Heart left ventricle (tissue), 16 donors: ENCODE data around the gene GPX2. TPM values are rescaled to one million over a fixed set of nuclear protein-coding genes. Genes with fewer than 3 reads are reported as not detected.
"Not testable (repeated sequence)": the region's sequence is repeated elsewhere in the genome, so short reads cannot be mapped to it uniquely, and the experiment has no call there.

Experiments
- ATAC-seq, 4 donors: fragments of 200-7000 bp; cut with Tn5 transposase; one replicate each; pipeline ENCODE4 v1.9.1; 2020 to 2022; ENCODE audit warnings: moderate library complexity in 4 of 4, mild to moderate bottlenecking in 3 of 4, moderate number of reproducible peaks in 1 of 4
- DNase-seq, 5 donors: peaks; one replicate each; pipeline ENCODE4 v3.0.0-alpha.2; 2020
- H3K27ac ChIP-seq, 12 donors: fragments of 200-600 bp; sonication (generic) in 4 of 12; one replicate each; pipeline versions ENCODE4 v1.5.0 to v1.8.0; 2016 to 2022; ENCODE audit warnings: mild to moderate bottlenecking in 2 of 12
- H3K27me3 ChIP-seq, 9 donors: fragments of 200-600 bp; sonication (generic) in 2 of 9; one replicate each; pipeline versions ENCODE4 v1.5.1 to v1.8.0; 2016 to 2022; ENCODE audit warnings: mild to moderate bottlenecking in 3 of 9
- H3K36me3 ChIP-seq, 9 donors: fragments of 200-600 bp; sonication (generic) in 2 of 9; one replicate each; pipeline versions ENCODE4 v1.5.0 to v1.8.0; 2018 to 2022; ENCODE audit warnings: mild to moderate bottlenecking in 2 of 9
- H3K4me1 ChIP-seq, 12 donors: fragments of 200-600 bp; sonication (generic) in 4 of 12; one replicate each; pipeline versions ENCODE4 v1.5.0 to v1.8.0; 2016 to 2022; ENCODE audit warnings: mild to moderate bottlenecking in 3 of 12
- H3K4me3 ChIP-seq, 12 donors: fragments of 200-600 bp; sonication (generic) in 4 of 12; one replicate each; pipeline versions ENCODE4 v1.5.0 to v1.8.0; 2017 to 2022; ENCODE audit warnings: mild to moderate bottlenecking in 9 of 12, moderate library complexity in 4 of 12
- H3K9me3 ChIP-seq, 12 donors: fragments of 200-600 bp; sonication (generic) in 4 of 12; one replicate each; pipeline versions ENCODE4 v1.5.0 to v1.8.0; 2016 to 2022; ENCODE audit warnings: mild to moderate bottlenecking in 1 of 12
- POLR2A ChIP-seq, 2 donors: fragments of 450-650 bp; IDR thresholded peaks; one replicate each; pipeline ENCODE4 v1.6.1; 2017; ENCODE audit warnings: antibody characterized with exemption in 2 of 2, mild to moderate bottlenecking in 2 of 2, moderate library complexity in 2 of 2
- WGBS, 4 donors: extraction: QIAGEN DNeasy Blood & Tissue Kit in 2 of 4; methylation state at CpG; one replicate each; pipeline versions ENCODE4 v1.1.5 to v1.1.7; 2013 to 2018; 5-methylcytosine and 5-hydroxymethylcytosine counted together
- intact Hi-C, 10 donors: fragments of 100-400 bp; cut with DNase I; formaldehyde crosslinking; loops; one replicate each; pipeline versions ENCODE4 v1.11.1 to v1.14.2; 2022
- polyA plus RNA-seq, 2 donors: library from polyadenylated mRNA; stranded (reverse); fragments of 200-250 nt; gene quantifications; one replicate each; pipeline ENCODE4 v1.2.3, GENCODE V29; 2013
- total RNA-seq, 9 donors: library from RNA; depleted of rRNA in 2 of 9; stranded (reverse); fragments of >200 nt in 2 of 9; fragmentation: NEBNext Ultra II Directional in 3 of 9; extraction: Animal tissue kit (Norgen Biotek cat#: 25700) in 3 of 9; gene quantifications; one replicate each; pipeline versions ENCODE4 v1.1.0 to v1.2.4, GENCODE V29; 2016 to 2023
- TF ChIP-seq, protein P1 (sequence below), 12 donors: fragments of 200-600 bp; sonication (generic) in 4 of 12; IDR thresholded peaks; one replicate each; pipeline versions ENCODE4 v1.5.0 to v1.8.0; 2018 to 2022; ENCODE audit warnings: antibody characterized with exemption in 12 of 12, mild to moderate bottlenecking in 5 of 12
- donor health status: ischemic (EF 13 %, LVEDD 7.1; RV severe dilation, severe dysfunction).
- donor health status: healthy with polysubstance abuse.
- donor health status: DM: no; HTN: yes; CAD: no.
- donor health status: DM: no; HTN: no; CAD: no.
- donor health status: ischemic (EF 25% LVEDD 6.9; RV normal size, moderate dysfunction).
- donor health status: ischemic (EF 25% LVEDD 5.7; RV mildly dilated, moderate dysfunction).
- donor health status: healthy.
- donor health status: DM: yes; HTN: yes; CAD: no.
- donor health status: ischemic (EF 35%, LVEDD 5.7; RV mildly dilated, moderate dysfunction).
- donor health status: nonischemic (EF 11% LVEDD 7.7; RV severe dilation, severe dysfunction).
- donor health status: DM: yes; HTN: yes; CAD: no.
- donor health status: PGD.
- donor health status: ischemic (EF 29% LVEDD 5.4; RV normal size, mild dysfunction).
- donor health status: nonischemic (EF 23%, LVEDD 6.1; RV moderate dilation, normal function).

Gene GPX2
- total and polyA plus RNA-seq, 11 donors = 0.26 TPM; not detected in 10

GRCh38 chr14:64915029-64915424 lies 27.5 kb downstream of the GPX2 start:
- WGBS, 4 donors = 26 to 35% (median 30%) methylated on average over 4 of the region's 4 CpGs
- Histone ChIP-seq H3K36me3 (no peaks in the 10 kb centered on the region), H3K4me3 (peak overlapping the region; percentile 57 to 100 (median 83)), H3K9me3 (no peaks in the 10 kb centered on the region), H3K27me3 (no peaks in the 10 kb centered on the region), H3K4me1 (peaks cover 0 to 46% (median 32%) of the 10 kb centered on the region in 12 donors), H3K27ac (peak overlapping the region in 11 of 12 donors; percentile 85 to 99 (median 92))
- DNase-seq (no peak), ATAC-seq (no peak)
- intact Hi-C loops = loop anchor here in 4 of 10 donors (2.0 to 10.0 kb wide), 2 partner anchors 70 to 72 kb away; partner anchors contain the start of gene FNTB (in 4 of the 4)
- TF ChIP-seq, protein P1, sequence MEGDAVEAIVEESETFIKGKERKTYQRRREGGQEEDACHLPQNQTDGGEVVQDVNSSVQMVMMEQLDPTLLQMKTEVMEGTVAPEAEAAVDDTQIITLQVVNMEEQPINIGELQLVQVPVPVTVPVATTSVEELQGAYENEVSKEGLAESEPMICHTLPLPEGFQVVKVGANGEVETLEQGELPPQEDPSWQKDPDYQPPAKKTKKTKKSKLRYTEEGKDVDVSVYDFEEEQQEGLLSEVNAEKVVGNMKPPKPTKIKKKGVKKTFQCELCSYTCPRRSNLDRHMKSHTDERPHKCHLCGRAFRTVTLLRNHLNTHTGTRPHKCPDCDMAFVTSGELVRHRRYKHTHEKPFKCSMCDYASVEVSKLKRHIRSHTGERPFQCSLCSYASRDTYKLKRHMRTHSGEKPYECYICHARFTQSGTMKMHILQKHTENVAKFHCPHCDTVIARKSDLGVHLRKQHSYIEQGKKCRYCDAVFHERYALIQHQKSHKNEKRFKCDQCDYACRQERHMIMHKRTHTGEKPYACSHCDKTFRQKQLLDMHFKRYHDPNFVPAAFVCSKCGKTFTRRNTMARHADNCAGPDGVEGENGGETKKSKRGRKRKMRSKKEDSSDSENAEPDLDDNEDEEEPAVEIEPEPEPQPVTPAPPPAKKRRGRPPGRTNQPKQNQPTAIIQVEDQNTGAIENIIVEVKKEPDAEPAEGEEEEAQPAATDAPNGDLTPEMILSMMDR (IDR thresholded peaks at IDR 0.05) = no peak
- TF ChIP-seq POLR2A (IDR thresholded peaks at IDR 0.05) = no peak

DNA sequence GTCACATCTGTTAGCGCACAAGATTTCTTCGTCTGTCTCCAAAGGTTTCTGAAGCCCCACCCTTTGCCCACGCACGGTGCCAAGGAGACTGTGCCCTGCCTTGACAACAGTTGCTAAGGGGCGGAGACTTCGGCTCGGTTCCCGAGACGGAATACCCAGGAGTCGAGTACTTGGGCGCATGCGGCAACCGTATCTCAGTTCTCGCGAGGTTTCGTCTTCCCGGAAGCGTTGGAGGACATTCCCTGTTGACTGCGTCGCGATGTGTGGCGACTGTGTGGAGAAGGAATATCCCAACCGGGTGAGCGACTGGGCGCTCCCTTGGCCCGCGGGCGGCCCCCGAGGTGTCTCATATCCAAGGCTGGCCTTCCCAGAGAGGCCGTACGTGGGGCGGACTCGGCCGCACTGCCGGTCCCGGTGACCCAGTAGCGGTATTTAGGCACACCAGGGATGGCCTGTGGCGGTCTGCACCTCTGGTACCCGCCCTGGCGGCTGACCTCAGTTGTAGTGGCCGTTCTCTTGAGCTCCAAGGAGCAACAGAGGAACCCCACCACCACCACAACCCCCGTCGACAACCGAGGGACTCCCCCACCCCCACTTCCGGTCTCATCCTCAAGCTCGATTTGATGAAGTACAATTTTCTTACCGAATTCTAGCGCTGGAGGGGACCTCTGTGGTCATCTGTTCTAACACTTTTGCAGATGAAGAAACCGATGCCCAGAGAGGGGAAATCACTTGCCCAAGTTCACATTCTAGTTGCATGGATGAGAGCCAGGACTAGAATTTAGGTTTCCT lies 28.1 kb downstream of the GPX2 start, which contains the start of gene CHURC1:
Gene CHURC1 (plus strand): TSS at position 219 of the 792 bp plus-strand sequence. CDS start 41 bp downstream, at position 260.
- Histone ChIP-seq H3K27ac (peak within 1 kb of the TSS; percentile 69 to 99 (median 92)), H3K4me3 (peak within 1 kb of the TSS; percentile 57 to 100 (median 83)), H3K36me3 (no peaks in the 10 kb centered on the region), H3K27me3 (no peaks in the 10 kb centered on the region), H3K9me3 (no peaks in the 10 kb centered on the region), H3K4me1 (peaks cover 0 to 40% (median 27%) of the 10 kb centered on the region in 12 donors)
- peak; percentile 98 to 99 (median 98) for ATAC-seq
- 0 to 1% (median 1%) methylated on average over 40 to 49 of the region's 49 CpGs for WGBS, 4 donors
- peak in 1 of 2 donors; percentile 91 for TF ChIP-seq POLR2A (IDR thresholded peaks at IDR 0.05)
- TF ChIP-seq, protein P1 (IDR thresholded peaks at IDR 0.05) = no peak
- intact Hi-C loops = loop anchor here in 5 of 10 donors (2.0 to 10.0 kb wide), 3 partner anchors 68 to 72 kb away; partner anchors contain the start of gene FNTB (in 4 of the 5)
- DNase-seq = peak; percentile 97 to 99 (median 98)

DNA sequence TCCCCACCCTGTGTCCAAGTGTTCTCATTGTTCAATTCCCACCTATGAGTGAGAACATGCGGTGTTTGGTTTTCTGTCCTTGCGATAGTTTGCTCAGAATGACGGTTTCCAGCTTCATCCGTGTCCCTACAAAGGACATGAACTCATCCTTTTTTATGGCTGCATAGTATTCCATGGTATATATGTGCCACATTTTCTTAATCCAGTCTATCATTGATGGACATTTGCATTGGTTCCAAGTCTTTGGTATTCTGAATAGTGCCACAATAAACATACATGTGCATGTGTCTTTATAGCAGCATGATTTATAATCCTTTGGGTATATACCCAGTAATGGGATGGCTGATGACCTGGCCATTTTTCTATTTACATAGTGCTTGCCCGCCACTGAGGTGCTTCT lies 29.1 kb downstream of the GPX2 start:
- H3K27me3 ChIP-seq, H3K36me3 ChIP-seq, ATAC-seq, DNase-seq, H3K9me3 ChIP-seq: not testable (repeated sequence)
- peak overlapping the region in 7 of 12 donors; percentile 68 to 100 (median 85) for H3K4me3 ChIP-seq
- peak overlapping the region in 6 of 12 donors; percentile 85 to 98 (median 94) for H3K27ac ChIP-seq
- WGBS, 4 donors = 28 to 77% (median 63%) methylated on average over 4 to 5 of the region's 5 CpGs
- intact Hi-C loops = loop anchor here in 4 of 10 donors (5.0 to 10.0 kb wide), 2 partner anchors 69 to 71 kb away; partner anchors contain the start of gene FNTB (in 3 of the 4)
- H3K4me1 ChIP-seq = peaks cover 0 to 37% (median 24%) of the 10 kb centered on the region in 12 donors

- 0 to 90% (median 27%) methylated on average over 1 of the region's 1 CpG for WGBS, 4 donors
- Histone ChIP-seq H3K27ac (peak overlapping the region in 2 of 12 donors; percentile 5 to 13), H3K36me3 (no peaks in the 10 kb centered on the region), H3K27me3 (no peaks in the 10 kb centered on the region), H3K9me3 (no peaks in the 10 kb centered on the region), H3K4me1 (peaks cover 0 to 26% (median 16%) of the 10 kb centered on the region in 12 donors), H3K4me3 (no peak overlapping the region)
- TF ChIP-seq, protein P1 (IDR thresholded peaks at IDR 0.05) = no peak
- TF ChIP-seq POLR2A (IDR thresholded peaks at IDR 0.05) = no peak
- DNase-seq = no peak
- ATAC-seq = no peak
- intact Hi-C loops = loop anchor here in 4 of 10 donors (5.0 to 10.0 kb wide), 2 partner anchors 70 to 73 kb away; partner anchors contain the start of gene FNTB (in 3 of the 4)
These were observed 30.3 kb downstream of the GPX2 start for GRCh38 chr14:64912261-64912660.
